Esophagus squamous epithelium (tissue), 4 donors: Measurements from ENCODE around the gene IFNGR1.

Experiments used
- CTCF ChIP-seq, 6 experiments: fragments of 450-650 bp in 4 of 6; fragments of 200-600 bp in 2 of 6; sonication (generic) in 2 of 6; IDR thresholded peaks; one replicate each; pipeline ENCODE4 v1.5.1; 2016 to 2019; ENCODE audit warnings: antibody characterized with exemption in 6 of 6, mild to moderate bottlenecking in 4 of 6, moderate library complexity in 4 of 6
- POLR2A ChIP-seq, 4 donors: fragments of 450-650 bp; IDR thresholded peaks; one replicate each; pipeline ENCODE4 v1.6.1; 2017; ENCODE audit warnings: antibody characterized with exemption in 4 of 4, mild to moderate bottlenecking in 4 of 4, moderate library complexity in 3 of 4

DNA sequence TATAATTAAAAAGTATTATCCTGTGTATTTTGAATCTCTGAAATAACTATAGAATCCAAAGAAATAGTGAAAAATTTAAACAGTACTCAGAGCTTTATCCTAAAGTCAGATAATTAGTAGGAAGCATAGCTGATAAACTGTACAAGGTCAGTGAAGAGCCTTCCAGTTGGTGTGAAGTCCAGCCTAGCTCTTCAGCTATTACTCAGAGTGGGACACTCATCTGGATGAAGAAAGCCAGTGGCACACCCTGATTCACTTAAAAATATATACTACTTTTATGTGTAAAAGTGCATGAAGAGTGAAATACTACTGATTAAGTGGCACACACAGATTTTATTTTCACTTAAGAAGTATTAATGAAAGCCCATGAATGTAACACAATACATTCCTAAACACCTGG lies 3.1 kb downstream of the IFNGR1 start:
- TF ChIP-seq CTCF (IDR thresholded peaks at IDR 0.05) (no peak), POLR2A (IDR thresholded peaks at IDR 0.05) (no peak)
